Measurements from ENCODE around the gene PLK2.
A peak's percentile ranks its signal among the peaks of the same experiment; 100 is the strongest.

The PLK2 gene

GRCh38 chr5:58481828-58482227 lies 21.9 kb upstream of the PLK2 start:
- Histone ChIP-seq H3K9me3 (ENCODE audit: control insufficient read depth, insufficient read depth, low read depth, low read length) (no peaks in the 10 kb centered on the region), H3K36me3 (ENCODE audit: control insufficient read depth in 2 of 2, insufficient read depth in 1 of 2, low read length in 2 of 2) (no peaks in the 10 kb centered on the region), H3K4me1 (ENCODE audit: control insufficient read depth, insufficient read depth, low read length) (no peaks in the 10 kb centered on the region), H3K4me3 (ENCODE audit: low read depth, low read length) (no peak overlapping the region), H3K27ac (ENCODE audit: extremely low read depth, low read depth, low read length) (no peak overlapping the region)
- TF ChIP-seq EGR2 (tag by site-specific recombination; IDR thresholded peaks at IDR 0.05; ENCODE audit: low read depth), result peak; percentile 52
- TF ChIP-seq ZNF514 (tag by site-specific recombination; IDR thresholded peaks at IDR 0.05), result no peak
- peak; percentile 62; the same call in 1 of the 2 replicates for TF ChIP-seq ZFHX2 (tag by site-specific recombination; conservative IDR thresholded peaks at IDR 0.05)
- ChIA-PET CTCF (no interaction called here), POLR2A (no interaction called here)

GRCh38 chr5:58481066-58481676 lies 21.3 kb upstream of the PLK2 start:
- Histone ChIP-seq H3K9me3 (ENCODE audit: control insufficient read depth, insufficient read depth, low read depth, low read length) (no peaks in the 10 kb centered on the region), H3K4me3 (ENCODE audit: low read depth, low read length) (no peak overlapping the region), H3K36me3 (ENCODE audit: control insufficient read depth in 2 of 2, insufficient read depth in 1 of 2, low read length in 2 of 2) (no peaks in the 10 kb centered on the region), H3K27ac (ENCODE audit: extremely low read depth, low read depth, low read length) (no peak overlapping the region), H3K4me1 (ENCODE audit: control insufficient read depth, insufficient read depth, low read length) (no peaks in the 10 kb centered on the region)
- ChIA-PET CTCF (no interaction called here), POLR2A (no interaction called here)
- peak; percentile 17; the same call in 1 of the 2 replicates for TF ChIP-seq ZSCAN4 (tag by site-specific recombination; IDR thresholded peaks at IDR 0.05)
- TF ChIP-seq ZNF624 (tag by site-specific recombination; IDR thresholded peaks at IDR 0.05), result no peak
- TF ChIP-seq ZNF248 (tag by site-specific recombination; IDR thresholded peaks at IDR 0.05), result 0 out of 2 replicates have a peak, but pooled peaks have one; percentile 7

GRCh38 chr5:58477760-58478376 lies 18.0 kb upstream of the PLK2 start:
- POLR2A ChIA-PET, result no interaction called here
- TF ChIP-seq ZNF585B (tag by site-specific recombination; IDR thresholded peaks at IDR 0.05) (no peak), ZNF654 (tag by site-specific recombination; IDR thresholded peaks at IDR 0.05; ENCODE audit: low read depth) (peak; percentile 41), TCF7L2 (IDR thresholded peaks at IDR 0.05; ENCODE audit: borderline replicate concordance, low read depth, low read length) (no peak)
- no peaks in the 10 kb centered on the region for H3K4me1 ChIP-seq (ENCODE audit: control insufficient read depth, insufficient read depth, low read length)
- no peak overlapping the region for H3K4me3 ChIP-seq (ENCODE audit: low read depth, low read length)
- no peaks in the 10 kb centered on the region for H3K9me3 ChIP-seq (ENCODE audit: control insufficient read depth, insufficient read depth, low read depth, low read length)
- no peaks in the 10 kb centered on the region for H3K36me3 ChIP-seq (ENCODE audit: control insufficient read depth in 2 of 2, insufficient read depth in 1 of 2, low read length in 2 of 2)
- H3K27ac ChIP-seq (ENCODE audit: extremely low read depth, low read depth, low read length), result no peak overlapping the region
- CTCF ChIA-PET, result interaction anchor here (0.5 to 3.1 kb wide), 5 partner anchors 12 to 460 kb away, joined by 3 to 17 read pairs (median 3); no protein-coding TSS in a partner anchor

- no peaks in the 10 kb centered on the region for H3K4me1 ChIP-seq (ENCODE audit: control insufficient read depth, insufficient read depth, low read length)
- CTCF ChIA-PET, result no interaction called here
- H3K4me3 ChIP-seq (ENCODE audit: low read depth, low read length), result no peak overlapping the region
- POLR2A ChIA-PET, result no interaction called here
- no peaks in the 10 kb centered on the region for H3K36me3 ChIP-seq (ENCODE audit: control insufficient read depth in 2 of 2, insufficient read depth in 1 of 2, low read length in 2 of 2)
- H3K9me3 ChIP-seq (ENCODE audit: control insufficient read depth, insufficient read depth, low read depth, low read length), result no peaks in the 10 kb centered on the region
- TF ChIP-seq ZNF791 (tag by site-specific recombination; IDR thresholded peaks at IDR 0.05) (no peak), SETDB1 (IDR thresholded peaks at IDR 0.05; ENCODE audit: insufficient read length, low read length) (peak; percentile 67), ZNF473 (tag by site-specific recombination; IDR thresholded peaks at IDR 0.05) (no peak), ZNF585B (tag by site-specific recombination; IDR thresholded peaks at IDR 0.05) (peak; percentile 96), ZNF747 (tag by site-specific recombination; IDR thresholded peaks at IDR 0.05) (no peak), TRIM28 (IDR thresholded peaks at IDR 0.05; ENCODE audit: borderline replicate concordance, low read length) (peak; percentile 54; the same call in 1 of the 2 replicates)
- no peak overlapping the region for H3K27ac ChIP-seq (ENCODE audit: extremely low read depth, low read depth, low read length)
Observed at GRCh38 chr5:58475404-58475803, 15.5 kb upstream of the PLK2 start.

- Histone ChIP-seq H3K4me1 (ENCODE audit: control insufficient read depth, insufficient read depth, low read length) (no peaks in the 10 kb centered on the region), H3K36me3 (ENCODE audit: control insufficient read depth in 2 of 2, insufficient read depth in 1 of 2, low read length in 2 of 2) (no peaks in the 10 kb centered on the region), H3K4me3 (ENCODE audit: low read depth, low read length) (no peak overlapping the region), H3K27ac (ENCODE audit: extremely low read depth, low read depth, low read length) (no peak overlapping the region), H3K9me3 (ENCODE audit: control insufficient read depth, insufficient read depth, low read depth, low read length) (no peaks in the 10 kb centered on the region)
- POLR2A ChIA-PET, result no interaction called here
- CTCF ChIA-PET, result no interaction called here
- no peak for TF ChIP-seq ZNF837 (tag by site-specific recombination; IDR thresholded peaks at IDR 0.05)
- TF ChIP-seq ZNF555 (tag by site-specific recombination; conservative IDR thresholded peaks at IDR 0.05), result no peak
- no peak for TF ChIP-seq ZNF558 (tag by site-specific recombination; IDR thresholded peaks at IDR 0.05)
- TF ChIP-seq YY2 (tag by site-specific recombination; IDR thresholded peaks at IDR 0.05), result no peak
- TF ChIP-seq KLF8 (tag by site-specific recombination; IDR thresholded peaks at IDR 0.05), result no peak
- no peak for TF ChIP-seq ZNF335 (tag by site-specific recombination; conservative IDR thresholded peaks at IDR 0.05)
- TF ChIP-seq ZNF510 (tag by site-specific recombination; IDR thresholded peaks at IDR 0.05; ENCODE audit: insufficient replicate concordance), result no peak
- TF ChIP-seq ZNF23 (tag by site-specific recombination; IDR thresholded peaks at IDR 0.05; ENCODE audit: borderline replicate concordance), result no peak
Observed at GRCh38 chr5:58469896-58470295, 10.0 kb upstream of the PLK2 start.

Measured in HEK293 (cell line).